HepG2 (cell line): ENCODE results near the gene NFRKB. TPM values are rescaled to one million over a fixed set of nuclear protein-coding genes. Genes with fewer than 3 reads are reported as not detected.

ENCODE experiments used
- CEBPZ ChIP-seq: IDR thresholded peaks from 2 replicates; pipeline ENCODE4 v1.6.1; 2012; ENCODE audit warnings: low read length, improper control_type of control experiment
- FOXA3 ChIP-seq: IDR thresholded peaks from 2 replicates; pipeline ENCODE4 v1.6.1; 2016; ENCODE audit warnings: missing genetic modification reagents, missing compliant biosample characterization
- FOXC1 ChIP-seq: sonication (generic); formaldehyde crosslinking; IDR thresholded peaks from 2 replicates; pipeline ENCODE4 v1.8.0; 2022; ENCODE audit warnings: mild to moderate bottlenecking, missing genetic modification reagents, borderline replicate concordance
- GATAD1 ChIP-seq: IDR thresholded peaks from 2 replicates; pipeline ENCODE4 v1.6.1; 2016; ENCODE audit warnings: missing genetic modification reagents, missing compliant biosample characterization
- KLF9 ChIP-seq: IDR thresholded peaks from 2 replicates; pipeline ENCODE4 v1.6.1; 2016; ENCODE audit warnings: low read depth
- NPAS2 ChIP-seq: sonication (generic); formaldehyde crosslinking; IDR thresholded peaks from 2 replicates; pipeline ENCODE4 v1.8.0; 2022; ENCODE audit warnings: mild to moderate bottlenecking, missing genetic modification reagents, borderline replicate concordance
- PHF8 ChIP-seq: sonication (generic); formaldehyde crosslinking; IDR thresholded peaks from 2 replicates; pipeline ENCODE4 v1.5.0; 2020; ENCODE audit warnings: missing genetic modification reagents
- RAD21 ChIP-seq: fragments of 450-650 bp; formaldehyde crosslinking; IDR thresholded peaks from 2 replicates; pipeline ENCODE4 v1.5.0; 2020; ENCODE audit warnings: mild to moderate bottlenecking
- RBFOX2 ChIP-seq: fragments of 200-400 bp; formaldehyde crosslinking; IDR thresholded peaks from 2 replicates; pipeline ENCODE4 v1.6.1; 2017; ENCODE audit warnings: low read depth, mild to moderate bottlenecking, low read length
- TP53 ChIP-seq: sonication (generic); formaldehyde crosslinking; conservative IDR thresholded peaks from 2 replicates; pipeline ENCODE4 v1.4.0; 2020; ENCODE audit warnings: missing genetic modification reagents
- ZFAT ChIP-seq: sonication (generic); formaldehyde crosslinking; conservative IDR thresholded peaks from 2 replicates; pipeline ENCODE4 v1.8.1; 2023; ENCODE audit warnings: missing genetic modification reagents, inconsistent platforms
- ZNF143 ChIP-seq: sonication (generic); formaldehyde crosslinking; IDR thresholded peaks from 2 replicates; pipeline ENCODE4 v1.4.0; 2020; ENCODE audit warnings: missing genetic modification reagents
- ZNF333 ChIP-seq: sonication (generic); formaldehyde crosslinking; IDR thresholded peaks from 2 replicates; pipeline ENCODE4 v1.4.0; 2020; ENCODE audit warnings: mild to moderate bottlenecking, missing genetic modification reagents, borderline replicate concordance
- ZNF34 ChIP-seq: sonication (generic); formaldehyde crosslinking; IDR thresholded peaks from 2 replicates; pipeline ENCODE4 v1.4.0; 2020; ENCODE audit warnings: mild to moderate bottlenecking, missing genetic modification reagents, borderline replicate concordance
- polyA plus RNA-seq, 8 experiments: library from polyadenylated mRNA; depleted of rRNA in 3 of 8; stranded (reverse) in 7 of 8; unstranded in 1 of 8; fragments of >200 nt; fragmentation: Illumina TruSeq in 4 of 8; extraction: Trizol in 4 of 8; gene quantifications; 2 replicates each; pipeline versions ENCODE4 v1.2.1 to v1.2.3, GENCODE V29; 2011 to 2016; ENCODE audit warnings: low read depth in 4 of 8, missing spikeins in 1 of 8, mixed read lengths in 1 of 8; ENCODE audit not compliant: insufficient read depth in 1 of 8
- total RNA-seq, 5 experiments: library from RNA; depleted of rRNA; stranded (reverse); fragments of >200 nt; fragmentation: Illumina TruSeq; extraction: Trizol; gene quantifications; 2 replicates each; pipeline ENCODE4 v1.2.3, GENCODE V29; 2016; ENCODE audit warnings: low read depth in 1 of 5
- TF ChIP-seq, protein P1 (sequence below): sonication (generic); formaldehyde crosslinking; IDR thresholded peaks from 2 replicates; pipeline ENCODE4 v1.8.0; 2022; ENCODE audit warnings: missing genetic modification reagents, mild to moderate bottlenecking, borderline replicate concordance
- TF ChIP-seq, protein P2 (sequence below): sonication (generic); formaldehyde crosslinking; IDR thresholded peaks from 2 replicates; pipeline ENCODE4 v1.8.0; 2022; ENCODE audit warnings: missing genetic modification reagents, mild to moderate bottlenecking, moderate library complexity, borderline replicate concordance
- TF ChIP-seq, protein P3 (sequence below): sonication (generic); formaldehyde crosslinking; IDR thresholded peaks from 2 replicates; pipeline ENCODE4 v1.9.0; 2021; ENCODE audit warnings: missing genetic modification reagents, borderline replicate concordance
- TF ChIP-seq, protein P4 (sequence below): sonication (generic); formaldehyde crosslinking; IDR thresholded peaks from 2 replicates; pipeline ENCODE4 v1.5.0; 2020; ENCODE audit warnings: mild to moderate bottlenecking, missing genetic modification reagents, moderate library complexity

NFRKB gene
- total and polyA plus RNA-seq, 2 of the 13 experiments (the other 11 are each of a cell fraction or from before 2014, with no cell fraction given) = 22.9 to 23.7 TPM

DNA sequence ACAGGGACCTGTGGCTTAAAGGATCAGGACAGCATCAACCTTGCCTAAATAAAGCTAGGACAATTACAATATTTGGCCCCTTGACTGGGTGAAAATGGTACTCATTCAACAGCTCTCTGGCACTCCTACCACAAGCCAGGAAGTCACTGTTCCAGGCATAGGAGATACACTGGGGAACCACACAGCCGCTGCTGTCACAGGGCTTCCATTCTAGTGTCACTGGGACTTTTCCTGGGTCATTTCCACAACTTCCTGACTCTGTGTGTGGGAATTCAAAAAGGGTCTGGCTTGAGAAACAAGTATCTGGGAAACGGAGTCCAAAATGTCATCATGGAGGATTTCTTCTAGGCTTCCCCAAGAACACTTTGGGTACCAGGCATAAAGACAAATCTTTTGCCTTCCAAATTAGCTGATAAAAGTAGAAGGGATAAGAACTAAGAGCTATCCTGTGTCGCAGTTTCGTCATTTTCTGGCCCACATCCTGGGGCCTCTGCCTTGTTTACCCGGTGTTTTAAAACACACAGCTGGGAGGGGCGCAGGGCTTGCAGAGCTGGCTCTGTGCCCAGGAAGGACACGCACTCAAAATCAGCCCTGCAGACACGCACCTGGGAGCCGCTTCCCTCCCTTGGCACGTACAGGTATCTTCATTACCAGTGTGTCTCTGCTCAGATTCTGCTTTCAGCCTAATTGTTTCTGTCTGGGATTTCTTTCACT, 41.7 kb downstream of the NFRKB start (continued):
- TF ChIP-seq GATAD1 (CRISPR knock-in tag) = peak; percentile 68
- peak; percentile 98 for TF ChIP-seq ZFAT (CRISPR knock-in tag)
- no peak for TF ChIP-seq RAD21 (CRISPR knock-in tag)
- no peak for TF ChIP-seq TP53 (CRISPR knock-in tag)
- no peak for TF ChIP-seq ZNF143 (CRISPR knock-in tag)
- TF ChIP-seq KLF9 (CRISPR knock-in tag) = no peak
- TF ChIP-seq, protein P1, sequence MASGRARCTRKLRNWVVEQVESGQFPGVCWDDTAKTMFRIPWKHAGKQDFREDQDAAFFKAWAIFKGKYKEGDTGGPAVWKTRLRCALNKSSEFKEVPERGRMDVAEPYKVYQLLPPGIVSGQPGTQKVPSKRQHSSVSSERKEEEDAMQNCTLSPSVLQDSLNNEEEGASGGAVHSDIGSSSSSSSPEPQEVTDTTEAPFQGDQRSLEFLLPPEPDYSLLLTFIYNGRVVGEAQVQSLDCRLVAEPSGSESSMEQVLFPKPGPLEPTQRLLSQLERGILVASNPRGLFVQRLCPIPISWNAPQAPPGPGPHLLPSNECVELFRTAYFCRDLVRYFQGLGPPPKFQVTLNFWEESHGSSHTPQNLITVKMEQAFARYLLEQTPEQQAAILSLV = no peak
- TF ChIP-seq ZNF333 (CRISPR knock-in tag) = no peak
- TF ChIP-seq ZNF34 = no peak
- TF ChIP-seq RBFOX2 = no peak
- 0 out of 2 replicates have a peak, but pooled peaks have one; percentile 22 for TF ChIP-seq FOXC1 (CRISPR knock-in tag)
- TF ChIP-seq PHF8 (CRISPR knock-in tag) = peak; percentile 20; the same call in 1 of the 2 replicates
- TF ChIP-seq, protein P2, sequence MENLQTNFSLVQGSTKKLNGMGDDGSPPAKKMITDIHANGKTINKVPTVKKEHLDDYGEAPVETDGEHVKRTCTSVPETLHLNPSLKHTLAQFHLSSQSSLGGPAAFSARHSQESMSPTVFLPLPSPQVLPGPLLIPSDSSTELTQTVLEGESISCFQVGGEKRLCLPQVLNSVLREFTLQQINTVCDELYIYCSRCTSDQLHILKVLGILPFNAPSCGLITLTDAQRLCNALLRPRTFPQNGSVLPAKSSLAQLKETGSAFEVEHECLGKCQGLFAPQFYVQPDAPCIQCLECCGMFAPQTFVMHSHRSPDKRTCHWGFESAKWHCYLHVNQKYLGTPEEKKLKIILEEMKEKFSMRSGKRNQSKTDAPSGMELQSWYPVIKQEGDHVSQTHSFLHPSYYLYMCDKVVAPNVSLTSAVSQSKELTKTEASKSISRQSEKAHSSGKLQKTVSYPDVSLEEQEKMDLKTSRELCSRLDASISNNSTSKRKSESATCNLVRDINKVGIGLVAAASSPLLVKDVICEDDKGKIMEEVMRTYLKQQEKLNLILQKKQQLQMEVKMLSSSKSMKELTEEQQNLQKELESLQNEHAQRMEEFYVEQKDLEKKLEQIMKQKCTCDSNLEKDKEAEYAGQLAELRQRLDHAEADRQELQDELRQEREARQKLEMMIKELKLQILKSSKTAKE (CRISPR knock-in tag) = no peak
- TF ChIP-seq NPAS2 (CRISPR knock-in tag) = no peak
- TF ChIP-seq CEBPZ = no peak
- TF ChIP-seq, protein P3, sequence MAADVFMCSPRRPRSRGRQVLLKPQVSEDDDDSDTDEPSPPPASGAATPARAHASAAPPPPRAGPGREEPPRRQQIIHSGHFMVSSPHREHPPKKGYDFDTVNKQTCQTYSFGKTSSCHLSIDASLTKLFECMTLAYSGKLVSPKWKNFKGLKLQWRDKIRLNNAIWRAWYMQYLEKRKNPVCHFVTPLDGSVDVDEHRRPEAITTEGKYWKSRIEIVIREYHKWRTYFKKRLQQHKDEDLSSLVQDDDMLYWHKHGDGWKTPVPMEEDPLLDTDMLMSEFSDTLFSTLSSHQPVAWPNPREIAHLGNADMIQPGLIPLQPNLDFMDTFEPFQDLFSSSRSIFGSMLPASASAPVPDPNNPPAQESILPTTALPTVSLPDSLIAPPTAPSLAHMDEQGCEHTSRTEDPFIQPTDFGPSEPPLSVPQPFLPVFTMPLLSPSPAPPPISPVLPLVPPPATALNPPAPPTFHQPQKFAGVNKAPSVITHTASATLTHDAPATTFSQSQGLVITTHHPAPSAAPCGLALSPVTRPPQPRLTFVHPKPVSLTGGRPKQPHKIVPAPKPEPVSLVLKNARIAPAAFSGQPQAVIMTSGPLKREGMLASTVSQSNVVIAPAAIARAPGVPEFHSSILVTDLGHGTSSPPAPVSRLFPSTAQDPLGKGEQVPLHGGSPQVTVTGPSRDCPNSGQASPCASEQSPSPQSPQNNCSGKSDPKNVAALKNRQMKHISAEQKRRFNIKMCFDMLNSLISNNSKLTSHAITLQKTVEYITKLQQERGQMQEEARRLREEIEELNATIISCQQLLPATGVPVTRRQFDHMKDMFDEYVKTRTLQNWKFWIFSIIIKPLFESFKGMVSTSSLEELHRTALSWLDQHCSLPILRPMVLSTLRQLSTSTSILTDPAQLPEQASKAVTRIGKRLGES (CRISPR knock-in tag) = no peak
- TF ChIP-seq FOXA3 = peak; percentile 97
- TF ChIP-seq, protein P4, sequence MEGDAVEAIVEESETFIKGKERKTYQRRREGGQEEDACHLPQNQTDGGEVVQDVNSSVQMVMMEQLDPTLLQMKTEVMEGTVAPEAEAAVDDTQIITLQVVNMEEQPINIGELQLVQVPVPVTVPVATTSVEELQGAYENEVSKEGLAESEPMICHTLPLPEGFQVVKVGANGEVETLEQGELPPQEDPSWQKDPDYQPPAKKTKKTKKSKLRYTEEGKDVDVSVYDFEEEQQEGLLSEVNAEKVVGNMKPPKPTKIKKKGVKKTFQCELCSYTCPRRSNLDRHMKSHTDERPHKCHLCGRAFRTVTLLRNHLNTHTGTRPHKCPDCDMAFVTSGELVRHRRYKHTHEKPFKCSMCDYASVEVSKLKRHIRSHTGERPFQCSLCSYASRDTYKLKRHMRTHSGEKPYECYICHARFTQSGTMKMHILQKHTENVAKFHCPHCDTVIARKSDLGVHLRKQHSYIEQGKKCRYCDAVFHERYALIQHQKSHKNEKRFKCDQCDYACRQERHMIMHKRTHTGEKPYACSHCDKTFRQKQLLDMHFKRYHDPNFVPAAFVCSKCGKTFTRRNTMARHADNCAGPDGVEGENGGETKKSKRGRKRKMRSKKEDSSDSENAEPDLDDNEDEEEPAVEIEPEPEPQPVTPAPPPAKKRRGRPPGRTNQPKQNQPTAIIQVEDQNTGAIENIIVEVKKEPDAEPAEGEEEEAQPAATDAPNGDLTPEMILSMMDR = 0 out of 2 replicates have a peak, but pooled peaks have one; percentile 4
